ENCODE measurements around the gene PPP1R37.

The PPP1R37 gene

GRCh38 chr19:45119582-45119981, 26.6 kb downstream of the PPP1R37 start:
- peaks cover 17% of the 10 kb centered on the region; the same call in 1 of the 2 replicates for H4K20me1 ChIP-seq (ENCODE audit: control insufficient read depth, insufficient read depth, low read depth, low read length)
- no peak overlapping the region for H3K4me2 ChIP-seq (ENCODE audit: low read length)
- TF ChIP-seq EZH2phosphoT487 (IDR thresholded peaks at IDR 0.05; ENCODE audit: borderline replicate concordance, low read length) (no peak), CTCF (IDR thresholded peaks at IDR 0.05; ENCODE audit: low read depth, low read length, poor library complexity, severe bottlenecking) (no peak)
- H3K9me2 ChIP-seq (replicated peaks; ENCODE audit: control insufficient read depth, low read length) = no peaks in the 10 kb centered on the region
- H3K27me3 ChIP-seq (ENCODE audit: control insufficient read depth, low read length) = no peaks in the 10 kb centered on the region
- no peaks in the 10 kb centered on the region for H3F3A ChIP-seq (ENCODE audit: control insufficient read depth, insufficient read depth)
- H3K9me3 ChIP-seq (ENCODE audit: control insufficient read depth, insufficient read depth, low read length) = no peaks in the 10 kb centered on the region
- H3K4me1 ChIP-seq (ENCODE audit: control insufficient read depth, low read length) = peaks cover 50% of the 10 kb centered on the region
- H3K36me3 ChIP-seq (ENCODE audit: control insufficient read depth, low read length) = no peaks in the 10 kb centered on the region
- no peak overlapping the region for H3K27ac ChIP-seq (ENCODE audit: low read depth, low read length)
- no peak overlapping the region for H3K4me3 ChIP-seq (ENCODE audit: low read length)
- peaks cover 97% of the 10 kb centered on the region for H3K79me2 ChIP-seq (ENCODE audit: control insufficient read depth, low read length)

- Histone ChIP-seq H3K4me2 (ENCODE audit: low read length) (no peak overlapping the region), H3K79me2 (ENCODE audit: control insufficient read depth, low read length) (peaks cover 94% of the 10 kb centered on the region), H3K36me3 (ENCODE audit: control insufficient read depth, low read length) (no peaks in the 10 kb centered on the region), H3K4me1 (ENCODE audit: control insufficient read depth, low read length) (peaks cover 37% of the 10 kb centered on the region), H3K9me3 (ENCODE audit: control insufficient read depth, insufficient read depth, low read length) (no peaks in the 10 kb centered on the region), H3K9me2 (replicated peaks; ENCODE audit: control insufficient read depth, low read length) (no peaks in the 10 kb centered on the region), H3F3A (ENCODE audit: control insufficient read depth, insufficient read depth) (no peaks in the 10 kb centered on the region), H3K4me3 (ENCODE audit: low read length) (no peak overlapping the region), H3K27ac (ENCODE audit: low read depth, low read length) (no peak overlapping the region), H4K20me1 (ENCODE audit: control insufficient read depth, insufficient read depth, low read depth, low read length) (peaks cover 26% of the 10 kb centered on the region), H3K27me3 (ENCODE audit: control insufficient read depth, low read length) (no peaks in the 10 kb centered on the region)
- TF ChIP-seq EZH2phosphoT487 (IDR thresholded peaks at IDR 0.05; ENCODE audit: borderline replicate concordance, low read length) = no peak
- no peak for TF ChIP-seq CTCF (IDR thresholded peaks at IDR 0.05; ENCODE audit: low read depth, low read length, poor library complexity, severe bottlenecking)
These were observed 28.9 kb downstream of the PPP1R37 start for GRCh38 chr19:45121827-45122345.

- peaks cover 91% of the 10 kb centered on the region for H3K79me2 ChIP-seq (ENCODE audit: control insufficient read depth, low read length)
- no peaks in the 10 kb centered on the region for H3K9me2 ChIP-seq (replicated peaks; ENCODE audit: control insufficient read depth, low read length)
- no peaks in the 10 kb centered on the region for H3K27me3 ChIP-seq (ENCODE audit: control insufficient read depth, low read length)
- peaks cover 27% of the 10 kb centered on the region for H3K4me1 ChIP-seq (ENCODE audit: control insufficient read depth, low read length)
- no peaks in the 10 kb centered on the region for H3F3A ChIP-seq (ENCODE audit: control insufficient read depth, insufficient read depth)
- no peaks in the 10 kb centered on the region for H3K36me3 ChIP-seq (ENCODE audit: control insufficient read depth, low read length)
- H3K4me2 ChIP-seq (ENCODE audit: low read length) = no peak overlapping the region
- H4K20me1 ChIP-seq (ENCODE audit: control insufficient read depth, insufficient read depth, low read depth, low read length) = peaks cover 22% of the 10 kb centered on the region
- H3K27ac ChIP-seq (ENCODE audit: low read depth, low read length) = no peak overlapping the region
- no peak for TF ChIP-seq EZH2phosphoT487 (IDR thresholded peaks at IDR 0.05; ENCODE audit: borderline replicate concordance, low read length)
- TF ChIP-seq CTCF (IDR thresholded peaks at IDR 0.05; ENCODE audit: low read depth, low read length, poor library complexity, severe bottlenecking) = no peak
- no peak overlapping the region for H3K4me3 ChIP-seq (ENCODE audit: low read length)
- H3K9me3 ChIP-seq (ENCODE audit: control insufficient read depth, insufficient read depth, low read length) = no peaks in the 10 kb centered on the region
These were observed 29.9 kb downstream of the PPP1R37 start for GRCh38 chr19:45122832-45123231.
